Esophagus (tissue), 2 donors: ENCODE results near the gene FAM20B. TPM values are rescaled to one million over a fixed set of nuclear protein-coding genes. Genes with fewer than 3 reads are reported as not detected.

Experiments used
- H3K27ac ChIP-seq, 2 donors: one replicate each; pipeline ENCODE4 v1.5.1; 2013; ENCODE audit warnings: low read depth in 2 of 2, mild to moderate bottlenecking in 2 of 2, inconsistent platforms in 1 of 2, low read length in 1 of 2, moderate library complexity in 1 of 2
- H3K27me3 ChIP-seq, 2 donors: one replicate each; pipeline ENCODE4 v1.6.1; 2013; ENCODE audit warnings: low read length in 2 of 2, control low read depth in 1 of 2, mild to moderate bottlenecking in 1 of 2; ENCODE audit not compliant: insufficient read depth in 2 of 2, control insufficient read depth in 1 of 2
- H3K36me3 ChIP-seq, 2 donors: one replicate each; pipeline ENCODE4 v1.6.1; 2013; ENCODE audit warnings: low read length in 1 of 2; ENCODE audit not compliant: control insufficient read depth in 2 of 2, insufficient read depth in 2 of 2
- H3K4me1 ChIP-seq, 2 donors: one replicate each; pipeline ENCODE4 v1.6.1; 2013; ENCODE audit warnings: low read length in 1 of 2; ENCODE audit not compliant: control insufficient read depth in 2 of 2, insufficient read depth in 2 of 2
- H3K4me3 ChIP-seq, 2 donors: one replicate each; pipeline ENCODE4 v1.5.1; 2013; ENCODE audit warnings: low read length in 2 of 2, mild to moderate bottlenecking in 2 of 2, low read depth in 1 of 2, moderate library complexity in 1 of 2
- H3K9me3 ChIP-seq, 2 donors: one replicate each; pipeline ENCODE4 v1.6.1; 2013; ENCODE audit warnings: mild to moderate bottlenecking in 2 of 2, low read depth in 1 of 2, low read length in 1 of 2, moderate library complexity in 1 of 2; ENCODE audit not compliant: control insufficient read depth in 2 of 2, insufficient read depth in 1 of 2
- WGBS, 2 donors: extraction: QIAGEN DNeasy Blood & Tissue Kit; methylation state at CpG; one replicate each; pipeline ENCODE4 v1.1.7; 2013; 5-methylcytosine and 5-hydroxymethylcytosine counted together
- polyA plus RNA-seq, 2 donors: library from polyadenylated mRNA; stranded (reverse); fragments of 200-250 nt; gene quantifications; one replicate each; pipeline ENCODE4 v1.2.3, GENCODE V29; 2013
- donor health status: healthy with polysubstance abuse.
- donor health status: Bipolar disorder and iron deficiency.

Gene FAM20B
- polyA plus RNA-seq, 2 donors, result 6.2 to 9.0 TPM

DNA sequence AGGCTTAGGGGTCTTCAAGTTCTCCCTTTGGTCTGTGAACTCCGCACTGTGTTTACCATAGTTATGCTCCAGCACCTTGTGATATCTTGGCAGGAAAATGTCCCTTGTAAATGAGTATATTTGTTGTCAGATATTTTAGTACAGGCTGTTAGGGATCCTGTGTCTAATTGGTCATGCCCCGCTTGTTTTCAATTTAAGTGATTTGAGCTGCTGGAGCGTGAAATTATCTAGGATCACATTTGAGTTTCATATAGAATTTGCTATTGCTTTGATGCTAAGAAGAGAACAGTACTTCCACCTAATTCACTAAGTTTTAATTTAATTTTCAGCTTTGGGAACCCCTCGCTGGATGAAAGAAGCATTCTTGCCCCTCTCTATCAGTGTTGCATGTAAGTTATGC lies 40.8 kb downstream of the FAM20B start:
- Histone ChIP-seq H3K27me3 (no peaks in the 10 kb centered on the region), H3K9me3 (no peaks in the 10 kb centered on the region), H3K4me3 (no peak overlapping the region), H3K27ac (no peak overlapping the region), H3K36me3 (peaks cover 0 to 11% of the 10 kb centered on the region in 2 donors), H3K4me1 (no peaks in the 10 kb centered on the region)
- WGBS, 2 donors, result 94 to 97% methylated on average over 4 of the region's 4 CpGs

DNA sequence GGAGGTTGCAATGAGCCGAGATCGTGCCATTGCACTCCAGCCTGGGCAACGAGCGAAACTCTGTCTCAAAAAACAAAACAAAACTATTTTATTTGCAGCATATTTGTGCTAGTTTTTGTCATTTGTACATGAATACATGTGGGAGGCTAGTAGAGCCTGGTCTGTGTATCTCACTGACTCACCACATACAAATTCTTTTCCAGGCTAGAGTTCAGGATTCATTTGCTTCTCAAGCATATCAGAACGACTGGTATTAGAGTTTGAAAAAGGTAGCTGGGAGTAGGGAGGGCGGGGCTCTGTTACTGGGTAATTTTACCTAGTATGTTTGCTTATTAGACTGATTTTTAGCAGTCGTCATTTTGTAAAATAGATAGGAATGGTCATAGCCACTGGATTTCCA lies 51.7 kb downstream of the FAM20B start:
- WGBS, 2 donors, result 80 to 83% methylated on average over 7 of the region's 7 CpGs
- no peak overlapping the region for H3K27ac ChIP-seq

DNA sequence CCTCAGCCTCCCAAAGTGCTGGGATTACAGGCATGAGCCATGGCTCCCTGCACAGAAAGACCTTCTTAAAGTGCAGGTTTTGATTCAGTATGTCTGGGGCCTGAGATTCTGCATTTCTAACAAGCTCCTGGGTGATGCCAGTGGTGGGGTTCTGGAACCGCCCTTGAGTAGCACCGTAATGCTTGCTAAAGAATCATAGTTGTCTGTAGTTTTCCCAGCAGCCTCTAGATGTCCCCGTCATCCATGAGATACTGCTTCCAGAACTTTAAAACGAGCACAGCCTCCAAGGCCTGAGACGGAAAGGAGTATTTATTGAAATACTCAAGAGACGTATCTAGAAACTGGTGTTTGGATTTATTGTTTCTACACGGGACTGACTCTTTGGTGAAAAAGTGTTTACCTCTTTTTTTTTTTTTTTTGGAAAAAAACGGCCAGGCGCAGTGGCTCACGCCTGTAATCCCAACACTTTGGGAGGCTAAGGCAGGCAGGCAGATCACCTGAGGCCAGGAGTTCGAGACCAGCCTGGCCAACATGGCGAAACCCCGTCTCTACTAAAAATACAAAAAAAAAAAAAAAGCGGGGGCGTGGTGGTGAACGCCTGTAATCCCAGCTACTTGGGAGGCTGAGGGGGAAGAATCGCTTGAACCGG lies 53.5 kb downstream of the FAM20B start:
- Histone ChIP-seq H3K4me3 (no peak overlapping the region), H3K36me3 (no peaks in the 10 kb centered on the region), H3K27ac (no peak overlapping the region), H3K4me1 (peaks cover 0 to 3% of the 10 kb centered on the region in 2 donors), H3K9me3 (no peaks in the 10 kb centered on the region), H3K27me3 (no peaks in the 10 kb centered on the region)
- 49 to 54% methylated on average over 15 to 18 of the region's 18 CpGs for WGBS, 2 donors

More for the DNA sequence above, 51.7 kb downstream of the FAM20B start:
- Histone ChIP-seq H3K4me1 (peaks cover 0 to 3% of the 10 kb centered on the region in 2 donors), H3K4me3 (no peak overlapping the region), H3K36me3 (peaks cover under 1 to 3% of the 10 kb centered on the region in 2 donors), H3K9me3 (no peaks in the 10 kb centered on the region), H3K27me3 (no peaks in the 10 kb centered on the region)

DNA sequence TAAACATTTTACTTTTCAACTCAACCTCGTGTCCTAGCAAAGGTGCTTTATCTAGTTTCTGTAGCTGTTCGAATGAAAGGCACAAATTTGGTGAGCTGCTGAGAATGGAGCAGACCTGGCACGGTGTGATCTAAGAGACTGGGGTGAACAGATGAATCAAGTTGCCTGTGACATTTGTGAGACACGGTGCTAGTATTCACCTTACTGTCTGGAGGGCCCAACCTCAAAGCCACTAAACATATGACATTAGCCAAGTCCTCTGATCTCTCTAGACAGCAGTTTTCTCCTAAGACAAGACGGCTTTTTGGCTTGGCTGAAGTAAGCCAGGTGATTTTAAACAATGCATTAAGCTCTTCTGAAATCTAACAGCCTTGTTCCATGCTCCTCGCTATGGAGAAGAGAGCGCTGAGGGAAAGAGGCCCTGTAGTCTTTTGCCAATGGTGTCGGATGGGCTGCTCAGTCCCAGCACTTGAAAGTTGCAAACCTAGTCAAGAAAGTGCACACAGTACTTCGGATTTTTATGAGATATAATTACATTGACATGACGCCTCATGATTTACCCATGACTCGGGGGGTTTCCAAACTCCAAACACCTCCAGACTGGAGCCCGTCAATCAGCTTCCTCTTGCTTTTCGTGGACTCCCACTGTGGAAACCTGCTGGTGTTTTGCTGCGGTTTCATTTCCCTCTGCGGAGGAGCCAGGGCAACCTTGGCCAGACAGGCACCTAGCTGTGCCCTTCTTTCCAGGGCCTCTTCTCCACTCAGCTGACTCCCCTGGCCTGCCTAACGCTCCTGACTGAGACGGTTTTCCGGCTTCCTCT lies 55.4 kb downstream of the FAM20B start:
- Histone ChIP-seq H3K4me3 (peak overlapping the region; percentile 68 to 96), H3K27ac (peak overlapping the region; percentile 84 to 93), H3K36me3 (peaks cover 0 to 10% of the 10 kb centered on the region in 2 donors), H3K27me3 (no peaks in the 10 kb centered on the region), H3K9me3 (no peaks in the 10 kb centered on the region), H3K4me1 (peaks cover 0 to 3% of the 10 kb centered on the region in 2 donors)
- WGBS, 2 donors, result 29% methylated on average over 18 of the region's 18 CpGs

DNA sequence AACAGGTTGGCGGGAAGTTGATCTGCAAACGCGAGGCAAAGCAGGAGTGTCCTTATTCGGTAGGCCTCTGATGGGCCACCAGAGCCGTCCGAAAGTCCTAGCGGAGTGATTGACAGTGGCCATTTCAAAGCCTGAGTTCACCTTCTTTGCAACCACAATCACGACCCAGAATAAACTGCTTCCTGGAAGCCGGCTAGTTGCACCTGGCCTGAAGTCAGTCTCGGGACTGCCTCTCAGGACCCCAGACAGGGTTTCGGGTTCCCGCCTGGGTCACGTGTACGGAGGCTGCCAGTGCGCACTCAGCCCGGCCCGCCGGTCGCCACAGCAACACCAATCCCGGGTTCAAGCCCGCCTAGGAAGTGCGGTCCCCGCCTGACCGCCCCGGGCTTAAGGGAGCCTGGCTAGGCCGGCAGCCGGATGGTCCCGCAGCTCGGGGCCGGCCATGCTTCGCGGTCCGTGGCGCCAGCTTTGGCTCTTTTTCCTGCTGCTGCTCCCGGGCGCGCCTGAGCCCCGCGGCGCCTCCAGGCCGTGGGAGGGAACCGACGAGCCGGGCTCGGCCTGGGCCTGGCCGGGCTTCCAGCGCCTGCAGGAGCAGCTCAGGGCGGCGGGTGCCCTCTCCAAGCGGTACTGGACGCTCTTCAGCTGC lies 56.1 kb downstream of the FAM20B start, which contains the start of gene TOR3A:
Gene TOR3A, plus strand, starts transcription at position 384 of the 646 bp plus-strand sequence. Its CDS starts 59 bp downstream, at position 443.
- 0% methylated on average over 46 to 51 of the region's 51 CpGs for WGBS, 2 donors
- H3K36me3 ChIP-seq, result peaks cover 0 to 10% of the 10 kb centered on the region in 2 donors
- peak within 1 kb of the TSS; percentile 84 to 93 for H3K27ac ChIP-seq
- H3K4me1 ChIP-seq, result peaks cover 0 to 3% of the 10 kb centered on the region in 2 donors
- H3K27me3 ChIP-seq, result no peaks in the 10 kb centered on the region
- peak within 1 kb of the TSS; percentile 68 to 96 for H3K4me3 ChIP-seq
- no peaks in the 10 kb centered on the region for H3K9me3 ChIP-seq

DNA sequence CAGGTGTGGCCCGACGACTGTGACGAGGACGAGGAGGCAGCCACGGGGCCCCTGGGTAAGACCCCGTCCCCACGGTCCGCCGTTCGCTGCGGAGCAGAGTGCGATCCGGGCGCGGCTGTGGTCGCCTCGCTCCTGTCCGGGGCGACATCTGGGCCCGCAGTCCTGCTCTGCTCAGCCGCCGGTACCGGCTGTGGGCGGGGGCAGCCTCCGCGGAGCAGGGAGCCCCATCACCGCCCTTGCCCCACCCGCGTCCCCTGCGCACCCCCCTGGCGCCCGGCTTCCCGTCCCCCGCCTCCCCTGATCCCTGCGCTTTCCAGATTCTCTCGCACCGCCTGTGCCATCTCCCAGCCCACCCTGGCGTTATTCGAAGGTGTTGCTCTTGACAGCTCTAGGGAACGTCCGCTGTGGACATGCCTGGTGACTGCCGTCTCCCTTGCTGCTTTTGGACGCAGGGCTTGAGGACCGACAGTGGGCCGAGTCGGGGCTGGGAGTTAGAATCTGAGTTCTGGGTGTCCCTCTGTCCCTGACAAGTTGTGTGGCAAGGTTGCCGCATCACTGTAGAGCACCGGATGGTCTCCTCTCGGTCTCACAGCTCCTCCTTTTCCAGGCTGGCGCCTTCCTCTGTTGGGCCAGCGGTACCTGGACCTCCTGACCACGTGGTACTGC lies 56.8 kb downstream of the FAM20B start:
- Histone ChIP-seq H3K36me3 (peaks cover 3 to 10% of the 10 kb centered on the region in 2 donors), H3K4me1 (peaks cover 0 to 3% of the 10 kb centered on the region in 2 donors), H3K27ac (peak overlapping the region; percentile 84 to 93), H3K27me3 (no peaks in the 10 kb centered on the region), H3K4me3 (peak overlapping the region; percentile 68 to 96), H3K9me3 (no peaks in the 10 kb centered on the region)
- 0 to 1% methylated on average over 32 to 52 of the region's 52 CpGs for WGBS, 2 donors

DNA sequence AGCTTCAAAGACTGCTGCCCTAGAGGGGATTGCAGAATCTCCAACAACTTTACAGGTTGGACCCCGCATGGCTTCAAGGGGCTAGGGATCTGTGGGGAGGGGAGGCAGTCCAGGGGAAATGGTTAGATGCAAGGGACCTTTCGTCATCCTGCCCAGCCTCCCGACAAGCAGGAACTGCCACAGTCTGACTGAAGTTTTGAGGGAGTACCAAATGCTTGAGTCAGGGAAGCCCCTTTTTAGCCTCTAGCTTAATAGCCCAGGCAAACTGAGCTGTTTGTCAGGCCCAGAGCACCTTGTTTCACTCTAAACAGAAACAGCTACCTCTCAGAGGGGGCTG lies 57.3 kb downstream of the FAM20B start:
- Histone ChIP-seq H3K27ac (peak overlapping the region in 1 of 2 donors; percentile 51), H3K27me3 (no peaks in the 10 kb centered on the region), H3K4me3 (peak overlapping the region; percentile 68 to 96), H3K36me3 (peaks cover 3 to 10% of the 10 kb centered on the region in 2 donors), H3K4me1 (peaks cover 2 to 3% of the 10 kb centered on the region in 2 donors), H3K9me3 (no peaks in the 10 kb centered on the region)
- WGBS, 2 donors, result 3 to 5% methylated on average over 3 of the region's 3 CpGs

DNA sequence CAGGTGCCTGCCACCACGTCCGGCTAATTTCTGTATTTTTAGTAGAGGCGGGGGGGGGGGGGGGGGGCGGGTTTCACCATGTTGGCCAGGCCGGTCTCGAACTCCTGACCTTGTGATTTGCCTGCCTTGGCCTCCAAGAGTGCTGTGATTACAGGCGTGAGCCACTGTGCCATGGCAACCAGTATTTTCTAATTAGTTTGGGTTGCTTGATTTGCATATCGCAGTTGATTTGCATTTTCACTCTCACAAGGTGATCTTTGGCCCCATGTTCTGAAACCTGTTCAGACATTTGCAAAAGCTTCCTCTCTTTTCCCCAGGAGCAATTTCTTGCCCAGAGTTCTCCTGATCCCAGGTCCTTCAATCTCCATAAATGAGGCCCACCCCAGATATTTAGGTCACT lies 57.8 kb downstream of the FAM20B start:
- Histone ChIP-seq H3K27ac (no peak overlapping the region), H3K9me3 (no peaks in the 10 kb centered on the region), H3K4me3 (no peak overlapping the region), H3K27me3 (no peaks in the 10 kb centered on the region), H3K4me1 (peaks cover 2 to 3% of the 10 kb centered on the region in 2 donors), H3K36me3 (peaks cover 3 to 10% of the 10 kb centered on the region in 2 donors)
- WGBS, 2 donors, result 59 to 78% methylated on average over 8 of the region's 8 CpGs

DNA sequence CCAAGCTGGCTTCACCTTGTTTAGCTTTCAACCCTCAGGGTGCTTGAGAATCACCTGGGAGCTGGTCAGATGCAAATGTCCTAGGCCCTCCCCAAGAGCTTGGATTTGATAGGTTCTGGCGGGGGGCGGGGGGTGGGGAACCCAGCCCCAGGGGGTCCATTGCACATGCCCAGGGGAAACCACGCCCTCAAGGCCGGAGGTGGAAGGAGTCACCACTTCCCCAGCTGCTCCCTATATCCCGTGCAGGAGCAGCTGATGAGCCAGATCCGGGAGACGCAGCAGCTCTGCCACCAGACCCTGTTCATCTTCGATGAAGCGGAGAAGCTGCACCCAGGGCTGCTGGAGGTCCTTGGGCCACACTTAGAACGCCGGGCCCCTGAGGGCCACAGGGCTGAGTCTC lies 62.0 kb downstream of the FAM20B start:
- no peak overlapping the region for H3K27ac ChIP-seq
- WGBS, 2 donors, result 78 to 79% methylated on average over 11 of the region's 11 CpGs
- H3K36me3 ChIP-seq, result peaks cover 7 to 18% of the 10 kb centered on the region in 2 donors
- no peaks in the 10 kb centered on the region for H3K27me3 ChIP-seq
- peaks cover 0 to 2% of the 10 kb centered on the region in 2 donors for H3K4me1 ChIP-seq
- no peaks in the 10 kb centered on the region for H3K9me3 ChIP-seq
- H3K4me3 ChIP-seq, result no peak overlapping the region
